Kidney capillary endothelial cell (primary cell): ENCODE measurements around the gene POTEF.
"Not testable (repeated sequence)": the region's sequence is repeated elsewhere in the genome, so short reads cannot be mapped to it uniquely, and the experiment has no call there.

Source experiments
- DNase-seq: peaks from one replicate; pipeline ENCODE4 v3.0.0-alpha.2; 2018; ENCODE audit warnings: low spot score

The POTEF gene

DNA sequence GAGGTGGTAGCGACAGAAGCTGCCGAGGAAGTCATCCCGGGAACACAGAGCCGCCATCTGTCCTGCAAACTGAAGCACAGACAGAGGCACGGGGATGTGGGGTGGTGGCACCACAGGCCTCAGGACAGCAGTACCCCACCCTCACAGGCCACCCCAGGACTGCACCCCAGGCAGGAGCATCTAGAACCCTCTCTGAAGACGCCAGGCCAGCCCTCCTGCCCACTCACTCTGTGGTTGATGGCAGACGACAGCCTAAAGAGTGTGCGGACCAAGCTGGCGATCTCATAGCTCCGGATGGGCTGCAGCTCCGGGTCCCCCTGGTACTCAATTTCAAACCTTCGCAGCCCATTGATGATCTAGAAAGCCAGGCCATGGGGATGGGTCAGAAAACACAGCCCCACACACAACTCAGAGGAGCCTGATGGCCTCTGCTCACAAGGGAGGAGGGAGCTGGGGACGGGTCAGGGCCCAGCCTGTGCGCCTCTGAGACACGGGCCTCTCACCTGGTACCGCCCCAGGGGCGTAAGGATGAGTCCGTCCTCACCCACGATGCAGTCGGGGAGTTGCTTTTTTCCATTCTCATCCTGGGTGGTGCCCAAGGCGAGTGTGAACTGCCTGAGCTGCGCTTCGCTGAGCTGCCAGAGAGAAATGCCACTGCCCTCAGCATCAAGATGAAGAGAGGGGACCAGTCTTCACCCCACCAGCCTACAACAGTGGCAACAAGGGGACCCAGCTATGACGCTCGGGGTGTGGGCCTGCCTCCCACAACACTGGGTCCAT, 24.0 kb upstream of the POTEF start:
- DNase-seq, result no peak

DNA sequence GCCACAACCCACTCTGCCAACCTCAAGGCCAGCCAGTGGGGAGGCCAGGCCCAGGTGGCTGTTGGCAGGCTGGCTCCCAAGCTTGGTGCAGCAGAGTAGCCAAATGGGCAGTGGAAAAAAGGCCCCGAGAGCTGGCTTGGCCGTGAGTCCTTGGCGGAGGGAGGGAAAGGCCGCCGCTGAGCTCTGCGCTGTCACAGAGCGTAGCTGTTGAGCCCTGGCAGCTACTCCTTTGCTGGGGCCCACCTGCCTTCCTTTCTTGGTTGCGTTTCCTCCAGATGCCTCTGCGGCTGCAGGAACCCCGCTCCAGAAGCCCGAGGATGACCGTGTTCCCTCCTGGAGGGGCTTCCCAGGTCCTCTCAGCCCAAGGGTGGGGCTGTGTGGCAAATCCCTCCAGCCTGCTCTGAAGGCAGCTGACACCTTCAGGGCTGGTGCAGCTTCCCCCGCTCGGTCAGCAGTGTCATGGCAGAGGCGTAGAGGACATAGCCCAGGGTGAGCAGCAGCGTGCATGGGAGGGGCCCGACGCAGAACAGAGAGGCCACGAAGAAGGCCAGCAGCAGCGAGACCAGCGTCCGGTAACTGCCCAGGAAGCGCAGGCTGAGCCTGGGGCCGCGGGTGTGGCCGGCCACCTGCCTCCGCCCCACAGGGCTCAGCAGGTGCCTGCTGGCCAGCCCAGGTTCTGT, 23.3 kb upstream of the POTEF start:
- not testable (repeated sequence) for DNase-seq

DNA sequence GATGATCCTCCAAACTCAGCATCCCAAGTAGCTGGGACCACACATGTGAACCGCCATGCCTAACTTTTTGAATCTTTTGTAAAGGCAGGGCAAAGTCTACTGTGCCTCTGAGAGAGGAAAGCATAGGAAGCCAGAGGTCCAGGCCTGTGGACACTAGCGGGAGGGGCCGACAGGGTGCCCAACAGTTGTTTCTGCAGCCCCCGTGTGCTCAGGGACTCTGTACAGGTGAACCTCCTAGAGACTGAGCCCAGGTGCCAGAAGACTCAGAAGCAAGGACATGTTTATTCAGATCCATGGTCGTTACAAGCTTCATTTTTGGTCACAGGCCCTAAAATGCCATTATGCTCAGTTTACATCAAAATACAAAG, 22.1 kb upstream of the POTEF start:
- DNase-seq, result not testable (repeated sequence)

DNA sequence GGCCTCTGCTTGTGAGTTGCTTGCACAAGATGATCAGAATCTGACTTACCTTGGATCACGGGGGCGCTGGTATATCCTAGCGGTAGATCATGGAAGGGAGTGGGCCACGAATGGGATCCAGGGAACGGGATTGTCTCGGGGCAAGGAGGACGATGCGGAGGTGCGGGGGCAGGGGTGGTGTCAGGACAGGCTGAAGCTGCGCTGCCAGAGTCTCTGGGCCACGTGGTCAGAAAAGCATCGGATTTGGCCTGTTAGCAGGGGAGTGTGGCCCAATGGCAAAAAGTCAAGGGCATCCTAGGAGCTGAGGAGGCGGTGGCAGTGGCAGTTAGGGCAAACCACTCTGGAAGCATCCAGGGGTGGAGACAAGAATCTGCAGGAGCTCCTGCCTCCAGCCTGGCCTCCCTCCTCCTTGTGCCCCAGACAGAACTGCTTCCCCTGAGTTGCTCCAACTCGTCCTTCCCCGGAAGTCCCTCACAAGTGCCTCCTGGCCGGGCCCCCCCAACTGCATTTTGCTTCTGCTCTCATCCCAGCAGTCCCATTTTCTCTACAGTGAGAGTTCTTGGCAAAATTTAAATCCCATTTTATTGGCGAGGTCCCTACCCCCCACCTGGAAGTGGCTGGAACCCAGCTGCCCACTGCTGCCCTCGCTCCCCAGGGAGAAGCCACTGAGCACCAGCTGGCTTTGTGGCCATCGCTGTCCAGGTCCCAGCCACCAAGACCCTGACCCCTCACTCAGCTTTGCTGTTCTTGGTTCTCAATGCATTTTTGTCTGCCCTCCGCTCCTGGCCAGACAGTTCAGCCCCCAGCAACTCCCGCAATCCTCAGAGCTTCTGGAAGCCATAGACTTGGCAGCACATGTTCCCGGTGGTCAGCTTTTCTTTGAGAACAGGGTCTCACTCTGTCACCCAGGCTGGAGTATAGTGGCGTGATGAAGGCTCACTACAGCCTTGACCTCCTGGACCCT, 21.4 kb upstream of the POTEF start:
- DNase-seq, result no peak

DNA sequence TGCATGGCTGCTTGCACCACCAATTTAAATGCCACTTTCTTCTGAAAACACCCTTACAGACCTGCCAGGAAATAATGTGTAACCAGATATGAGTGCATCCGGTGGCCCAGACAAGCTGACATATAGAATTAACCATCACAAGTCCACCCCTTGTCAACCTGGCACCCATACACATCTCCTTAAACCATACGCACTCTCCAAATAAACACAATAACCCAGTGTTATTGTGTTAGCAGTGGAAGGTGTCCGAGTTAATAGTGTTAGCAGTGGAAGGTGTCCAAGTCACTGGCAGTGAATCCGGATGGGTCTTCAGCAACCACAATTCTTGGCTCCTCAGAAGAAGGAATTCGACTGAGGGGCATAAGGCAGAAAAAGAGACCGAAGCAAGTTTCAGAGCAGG, 19.5 kb upstream of the POTEF start:
- DNase-seq, result not testable (repeated sequence)

DNA sequence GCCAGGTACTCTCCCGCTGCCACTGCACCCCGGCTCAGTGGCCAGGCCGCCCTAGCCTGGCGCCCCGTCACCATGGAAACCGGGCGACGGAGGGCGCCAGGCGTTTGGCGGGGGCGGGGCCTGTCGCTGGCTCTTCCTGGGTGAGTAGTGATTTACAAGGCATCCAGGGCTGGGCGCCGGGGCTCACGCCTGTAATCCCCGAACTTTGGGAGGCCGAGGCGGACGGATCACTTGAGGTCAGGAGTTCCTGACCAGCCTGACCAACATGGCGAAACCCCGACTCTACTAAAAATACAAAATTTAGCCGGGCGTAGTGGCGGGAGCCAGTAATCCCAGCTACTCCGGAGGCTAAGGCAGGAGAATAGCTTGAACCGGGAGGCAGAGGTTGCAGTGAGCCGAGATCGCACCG, 16.0 kb upstream of the POTEF start, which contains the start of gene CCDC74B:
Gene CCDC74B (minus strand): TSS at position 107 of the 409 bp plus-strand sequence. CDS start 116 bp downstream, outside the sequence.
- DNase-seq, result not testable (repeated sequence)

DNA sequence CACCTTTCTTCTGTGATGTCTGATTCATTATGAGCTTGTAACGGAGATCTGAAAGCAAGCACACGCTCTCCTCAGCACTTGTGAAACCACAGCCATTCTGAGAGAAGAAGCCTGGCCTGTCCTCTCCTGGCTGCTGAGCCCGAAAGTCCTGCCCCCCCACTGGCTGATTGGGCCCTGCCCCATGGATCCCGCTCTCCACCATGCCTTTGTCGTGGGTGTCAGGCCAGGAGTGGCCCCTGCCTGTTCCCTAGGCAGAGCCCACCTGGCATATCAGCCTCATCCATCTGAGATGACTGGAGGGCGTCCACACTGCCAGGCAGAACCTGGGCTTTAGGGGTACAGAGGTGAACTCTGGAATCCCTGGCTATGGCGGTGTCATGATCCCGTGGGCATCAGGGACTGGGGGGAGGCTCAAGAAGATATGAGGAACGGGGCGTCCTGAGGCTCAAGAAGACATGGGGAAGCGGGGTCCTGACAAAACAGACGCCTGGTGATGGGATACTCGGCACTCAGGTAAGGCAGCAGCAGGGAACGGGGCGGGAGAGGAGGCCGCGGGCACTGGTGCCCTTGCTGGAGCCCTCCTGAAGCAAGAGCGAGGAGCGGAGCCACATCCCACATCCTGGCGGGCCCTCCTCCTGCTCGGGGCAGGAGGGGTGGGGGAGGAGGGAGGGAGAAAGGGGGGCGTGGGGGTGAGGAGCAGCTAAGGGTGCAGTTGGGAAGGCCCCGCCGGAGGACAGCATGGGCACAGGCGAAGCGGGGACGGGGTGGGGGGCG, 14.4 kb upstream of the POTEF start:
- DNase-seq, result not testable (repeated sequence)

DNA sequence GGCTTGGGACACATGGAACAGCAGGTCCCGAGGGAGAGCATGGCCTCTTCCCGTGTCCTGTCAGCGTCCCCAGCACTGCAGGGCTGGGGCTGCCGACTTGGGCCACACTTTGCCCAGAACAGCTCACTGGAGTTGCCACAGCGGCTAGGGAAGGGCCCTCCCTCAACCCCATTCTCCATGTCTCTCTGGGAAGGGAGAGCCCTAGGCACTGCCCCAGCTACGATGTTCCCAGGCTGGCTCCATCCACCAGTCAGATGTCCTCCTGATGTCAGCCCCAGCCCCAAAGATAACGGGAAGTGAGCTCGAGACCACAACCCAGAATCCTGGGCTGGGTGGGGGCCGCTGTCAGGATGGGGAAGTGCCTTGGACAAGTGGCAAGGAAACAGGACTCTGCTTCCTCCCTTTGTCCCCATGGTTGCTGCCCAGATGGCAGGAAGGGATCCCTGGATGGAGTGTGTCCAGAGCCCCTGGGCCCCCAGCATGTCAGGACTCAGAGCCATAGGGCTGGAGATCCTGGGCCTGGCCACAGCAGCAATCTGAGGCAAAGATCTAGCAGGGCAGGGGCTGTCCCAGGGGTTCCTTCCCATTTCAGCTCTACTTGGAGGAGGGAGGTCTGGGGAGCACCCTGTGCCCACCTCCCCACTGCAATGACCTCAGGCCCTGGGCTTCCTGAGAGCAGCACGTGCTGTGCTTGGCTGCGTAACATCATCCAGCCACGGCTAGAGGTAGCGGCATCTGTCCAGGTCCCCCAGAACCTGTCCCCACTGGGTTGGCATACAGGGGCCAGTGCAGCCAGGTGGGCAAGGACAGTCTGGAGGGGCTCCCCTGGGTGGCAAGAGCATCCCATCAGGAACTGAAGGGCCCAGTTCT, 13.6 kb upstream of the POTEF start:
- not testable (repeated sequence) for DNase-seq

DNA sequence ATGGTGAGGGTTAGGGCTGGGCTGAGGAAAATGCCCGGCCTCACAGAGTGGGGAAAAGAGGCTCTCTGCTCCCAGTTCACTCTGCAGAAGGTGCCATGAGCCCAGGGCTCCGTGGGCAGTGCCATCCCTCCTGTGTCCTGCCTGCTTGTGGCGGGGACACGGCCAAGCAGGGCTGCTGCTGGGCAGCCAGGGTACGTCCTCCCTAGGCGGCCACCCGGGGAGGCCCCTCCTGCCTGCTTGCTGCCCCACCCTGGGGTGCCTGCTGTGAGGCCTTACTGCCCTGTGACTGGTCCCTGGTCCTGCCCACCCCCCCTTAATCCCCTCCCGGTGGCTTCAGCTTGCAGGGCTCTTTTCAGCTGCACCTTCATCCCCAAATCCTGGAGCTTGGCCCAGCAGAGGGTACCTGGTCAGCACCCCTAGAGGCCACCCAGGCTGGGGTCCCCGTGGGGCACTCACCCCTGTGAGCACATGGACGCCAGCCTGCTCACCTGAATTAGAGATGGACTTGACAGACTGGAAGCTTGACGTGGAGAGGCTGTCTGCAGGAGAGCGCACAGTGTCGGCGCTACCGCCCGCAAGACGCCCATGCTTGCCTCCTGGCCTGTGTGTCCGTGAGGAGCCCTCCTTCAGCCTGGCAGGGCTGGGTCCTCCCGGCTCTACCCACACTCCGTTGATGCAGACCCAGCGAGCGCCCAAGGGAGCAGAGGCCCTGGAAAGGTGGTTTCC, 12.8 kb upstream of the POTEF start:
- not testable (repeated sequence) for DNase-seq

DNA sequence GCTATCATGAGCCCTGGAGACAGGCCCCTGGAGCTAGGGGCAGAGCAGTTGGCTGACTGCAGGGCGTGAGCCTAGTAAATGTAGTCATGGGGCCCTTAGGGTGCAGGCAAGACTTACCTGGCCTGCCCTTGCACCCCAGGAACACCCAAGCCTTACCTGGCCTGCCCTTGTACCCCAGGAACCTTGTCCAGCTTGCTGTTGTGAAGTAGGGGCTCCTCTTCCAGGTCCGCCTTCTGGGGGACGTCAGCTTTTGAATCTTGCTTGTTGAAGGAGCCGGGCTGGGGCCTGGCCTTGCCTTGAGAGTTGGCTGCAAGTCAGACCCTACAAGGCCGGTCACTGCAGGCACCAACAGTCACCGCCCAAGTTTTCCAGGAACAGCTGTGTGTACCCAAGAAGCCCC, 12.0 kb upstream of the POTEF start:
- not testable (repeated sequence) for DNase-seq

DNA sequence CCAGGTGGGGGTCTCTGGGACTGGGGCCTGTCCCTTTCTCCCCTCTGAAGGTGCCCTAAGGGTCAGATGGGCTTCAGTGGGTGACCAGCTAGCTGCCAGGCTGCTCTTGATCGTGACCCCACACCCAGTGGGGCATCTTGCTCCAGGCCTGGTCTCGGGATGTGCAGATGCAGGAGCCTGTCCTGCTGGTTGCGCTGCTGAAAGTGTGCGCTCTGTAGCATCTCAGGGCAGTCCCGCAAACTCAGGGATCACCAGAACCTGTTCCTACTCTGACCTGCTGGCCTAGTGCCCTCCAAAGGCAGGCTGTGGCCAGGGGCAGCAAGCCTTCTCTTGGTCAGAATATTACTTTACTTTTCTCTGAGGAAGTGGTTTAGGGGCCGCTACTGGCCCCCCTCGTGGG, 11.5 kb upstream of the POTEF start:
- DNase-seq, result not testable (repeated sequence)

DNA sequence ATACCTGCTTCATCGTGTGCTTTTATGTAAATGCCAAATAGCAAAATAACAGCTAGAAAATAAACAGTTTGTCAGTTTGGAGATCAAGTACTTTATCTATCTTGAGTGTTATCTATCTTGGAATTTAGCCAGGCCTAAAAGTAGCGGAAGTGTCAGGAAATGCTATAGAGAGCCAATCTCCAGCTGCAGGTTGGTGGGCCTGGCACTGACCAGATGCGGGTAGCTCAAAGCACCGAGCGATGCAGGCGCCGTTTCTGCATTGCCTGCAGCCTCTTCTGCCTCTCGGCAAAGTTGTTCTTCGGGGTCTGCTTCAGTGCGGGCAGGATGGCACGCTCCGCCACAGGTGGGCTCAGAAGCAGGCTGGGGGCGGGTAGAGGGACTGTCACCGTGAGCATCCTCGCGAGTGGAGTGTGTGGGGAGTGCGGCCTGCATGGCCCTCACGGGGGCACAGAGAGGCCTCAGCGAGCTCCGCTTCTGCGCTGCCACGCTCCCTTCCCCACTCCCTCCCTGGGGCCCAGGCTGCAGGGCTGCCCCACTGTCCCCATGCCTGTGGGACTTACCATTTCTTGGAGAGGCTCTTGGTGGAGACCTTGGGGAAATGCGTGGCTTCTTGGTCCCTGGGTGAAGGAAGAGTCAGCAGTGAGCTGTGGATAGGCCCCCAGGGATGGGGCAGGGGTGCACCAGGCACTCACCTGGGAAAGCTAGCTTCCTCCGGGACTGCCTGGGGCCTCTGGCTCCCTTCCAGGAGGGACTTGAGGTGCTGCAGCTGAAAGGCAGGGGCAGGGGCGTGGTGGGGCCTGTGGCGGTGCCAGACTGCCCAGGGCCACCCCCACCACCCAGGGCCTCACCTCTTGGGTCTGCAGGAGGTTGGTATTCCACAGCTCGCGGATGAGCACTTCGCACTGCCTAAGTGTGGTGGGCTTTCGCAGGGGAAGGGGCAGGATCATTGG, 10.6 kb upstream of the POTEF start:
- not testable (repeated sequence) for DNase-seq

DNA sequence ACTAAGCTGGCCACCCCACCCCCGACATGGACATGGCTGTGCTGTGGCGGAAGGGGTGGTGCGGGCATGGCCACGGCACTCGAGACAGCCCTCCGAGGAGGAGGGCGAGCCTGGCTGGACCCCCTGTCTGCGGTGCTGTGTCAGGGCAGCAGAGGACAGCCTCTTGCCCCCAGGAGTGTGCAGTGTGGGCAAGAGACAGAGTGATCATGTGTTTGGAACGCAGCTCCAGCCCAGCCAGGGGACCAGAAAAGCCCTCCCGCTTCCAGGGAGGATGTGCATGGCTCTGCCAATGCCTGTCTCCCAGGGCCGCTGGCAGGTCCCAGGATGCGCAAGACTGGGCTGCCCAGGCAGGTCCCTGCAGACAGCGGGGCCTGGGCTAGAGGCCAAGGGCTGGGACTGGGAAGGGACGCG, 9.8 kb upstream of the POTEF start:
- not testable (repeated sequence) for DNase-seq

DNA sequence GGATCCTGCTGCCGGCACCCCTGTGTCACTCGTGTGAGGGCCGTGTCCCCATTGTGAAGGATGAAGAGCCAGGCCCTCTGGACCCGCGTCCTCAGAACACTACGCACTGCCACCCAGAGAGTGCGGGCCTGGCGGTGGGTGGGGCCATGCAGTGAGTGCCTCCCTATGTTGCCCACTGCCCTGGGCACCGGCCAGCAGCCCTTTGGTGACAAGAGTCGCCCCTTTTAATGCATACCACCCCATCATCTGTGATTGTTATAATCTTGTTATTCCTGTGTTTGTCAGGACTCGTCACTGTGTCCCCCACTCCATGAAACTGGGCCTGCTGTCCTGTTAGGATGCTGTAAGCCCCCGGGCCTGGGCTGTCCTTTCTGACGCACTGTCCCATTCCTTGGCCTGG, 9.3 kb upstream of the POTEF start:
- DNase-seq, result not testable (repeated sequence)

DNA sequence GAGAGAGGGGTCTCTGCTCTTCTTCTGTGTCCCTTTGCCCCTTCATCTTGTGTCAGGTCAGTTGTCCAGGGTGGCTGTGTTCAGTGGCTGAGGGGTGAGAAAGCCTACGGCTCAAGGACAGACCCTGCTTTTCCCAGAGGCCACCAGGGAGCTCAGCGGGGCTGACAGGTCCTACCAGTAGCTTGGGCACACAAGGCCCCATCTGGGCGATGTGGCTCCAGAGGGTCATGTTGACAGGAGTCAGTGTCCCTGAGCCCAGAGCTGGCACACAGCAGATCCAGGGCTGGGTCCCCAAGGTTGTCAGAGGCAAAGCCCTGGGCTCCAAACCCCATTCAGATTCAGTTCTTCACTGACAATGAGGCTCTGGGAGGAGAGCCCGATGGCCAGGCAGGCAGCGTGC, 8.1 kb upstream of the POTEF start:
- DNase-seq, result not testable (repeated sequence)

DNA sequence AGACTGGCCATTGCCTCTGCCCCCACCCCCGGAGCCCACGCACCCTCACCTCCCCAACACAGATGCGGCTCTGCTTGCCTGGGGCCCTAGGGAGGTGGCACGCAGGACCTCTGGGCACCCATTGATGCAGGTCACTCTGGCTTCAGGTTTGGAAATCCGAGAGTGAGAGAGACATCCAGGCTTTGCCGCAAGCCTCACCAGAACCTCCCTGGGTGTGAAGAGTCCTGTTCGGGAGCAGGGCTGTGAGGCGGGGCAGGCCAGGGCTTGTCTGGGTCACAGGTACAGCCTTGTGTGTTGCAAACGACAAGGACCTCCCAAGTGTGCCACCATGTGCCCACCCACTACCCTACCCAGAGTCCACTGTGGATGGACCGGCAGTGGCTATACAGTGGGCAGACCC, 7.5 kb upstream of the POTEF start:
- DNase-seq, result not testable (repeated sequence)

DNA sequence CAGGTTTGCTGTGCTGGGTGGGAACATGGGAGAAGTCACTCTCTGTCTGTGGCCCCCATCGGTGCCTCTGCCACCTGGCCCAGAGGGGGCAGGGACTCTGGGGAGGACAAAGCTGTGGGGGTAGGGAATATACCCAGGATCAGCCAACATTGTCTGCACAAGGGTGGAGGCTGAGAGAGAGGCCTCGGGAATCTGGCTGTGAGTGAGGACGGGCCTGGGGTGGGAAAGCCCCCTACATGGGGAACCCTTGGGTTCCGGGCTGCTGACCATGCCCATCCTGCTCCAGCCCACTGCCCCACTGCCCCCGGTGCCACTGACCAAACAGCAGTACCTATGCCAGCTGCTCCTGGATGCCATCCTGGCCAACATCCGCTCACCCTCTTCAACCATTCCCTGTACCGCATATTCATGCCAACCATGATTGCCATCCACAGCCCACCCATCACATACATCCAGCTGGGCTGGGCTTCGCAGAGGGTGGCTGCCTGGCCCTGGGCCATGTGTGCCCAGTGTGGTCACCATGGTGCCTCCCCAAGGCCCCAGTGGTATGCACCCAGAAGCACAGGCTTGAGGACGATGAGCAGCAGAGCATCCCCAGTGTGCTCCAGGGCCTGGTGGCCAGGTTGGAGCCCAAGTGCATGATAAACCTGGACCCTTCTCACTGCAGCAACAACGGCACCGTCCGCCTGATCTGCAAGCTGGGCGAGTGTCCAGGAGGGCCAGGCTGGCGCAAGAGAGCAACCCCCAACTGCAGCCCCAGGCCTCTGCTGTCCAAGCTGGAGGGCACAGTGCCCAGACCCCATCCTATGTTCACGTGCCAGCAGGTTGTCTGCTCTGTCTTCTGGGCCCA, 6.9 kb upstream of the POTEF start:
- DNase-seq, result no peak

DNA sequence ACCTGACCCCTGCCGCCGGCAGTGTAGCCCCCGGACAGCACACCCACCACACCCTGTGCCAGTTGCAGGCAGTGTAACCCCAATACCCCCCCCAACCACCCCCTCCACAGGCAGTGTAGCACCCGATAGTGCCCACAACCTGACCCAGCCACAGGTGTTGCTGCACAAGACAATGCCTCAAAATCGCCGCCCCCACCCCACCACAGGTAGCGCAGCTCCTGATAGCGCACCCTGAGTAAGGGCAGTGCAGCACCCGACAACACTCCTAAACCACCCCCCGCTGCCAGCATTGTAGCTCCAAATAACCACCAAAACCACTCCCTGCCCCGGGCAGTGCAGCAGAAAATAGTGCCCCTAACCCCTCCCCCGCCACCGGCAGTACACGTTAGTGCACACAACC, 558 bp downstream of the POTEF start:
- DNase-seq, result not testable (repeated sequence)
